Measurements from ENCODE around the gene TFAP2B.

GRCh38 chr6:50807035-50807434, 11.6 kb upstream of the TFAP2B start:
- TF ChIP-seq, protein P1, sequence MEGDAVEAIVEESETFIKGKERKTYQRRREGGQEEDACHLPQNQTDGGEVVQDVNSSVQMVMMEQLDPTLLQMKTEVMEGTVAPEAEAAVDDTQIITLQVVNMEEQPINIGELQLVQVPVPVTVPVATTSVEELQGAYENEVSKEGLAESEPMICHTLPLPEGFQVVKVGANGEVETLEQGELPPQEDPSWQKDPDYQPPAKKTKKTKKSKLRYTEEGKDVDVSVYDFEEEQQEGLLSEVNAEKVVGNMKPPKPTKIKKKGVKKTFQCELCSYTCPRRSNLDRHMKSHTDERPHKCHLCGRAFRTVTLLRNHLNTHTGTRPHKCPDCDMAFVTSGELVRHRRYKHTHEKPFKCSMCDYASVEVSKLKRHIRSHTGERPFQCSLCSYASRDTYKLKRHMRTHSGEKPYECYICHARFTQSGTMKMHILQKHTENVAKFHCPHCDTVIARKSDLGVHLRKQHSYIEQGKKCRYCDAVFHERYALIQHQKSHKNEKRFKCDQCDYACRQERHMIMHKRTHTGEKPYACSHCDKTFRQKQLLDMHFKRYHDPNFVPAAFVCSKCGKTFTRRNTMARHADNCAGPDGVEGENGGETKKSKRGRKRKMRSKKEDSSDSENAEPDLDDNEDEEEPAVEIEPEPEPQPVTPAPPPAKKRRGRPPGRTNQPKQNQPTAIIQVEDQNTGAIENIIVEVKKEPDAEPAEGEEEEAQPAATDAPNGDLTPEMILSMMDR (IDR thresholded peaks at IDR 0.05): no peak
- TF ChIP-seq POLR2A (IDR thresholded peaks at IDR 0.05): no peak

Data from thyroid gland (tissue), 4 donors.